ENCODE measurements around the gene LRP6. TPM values are rescaled to one million over a fixed set of nuclear protein-coding genes. Genes with fewer than 3 reads are reported as not detected.

Gene LRP6
- total RNA-seq, 1 experiment from 2014 or later: 28.1 TPM

- no peaks in the 10 kb centered on the region for H3K9me3 ChIP-seq (ENCODE audit: control insufficient read depth in 1 of 2, insufficient read depth in 1 of 2, low read depth in 1 of 2, low read length in 2 of 2)
- no peaks in the 10 kb centered on the region for H3K9me2 ChIP-seq (ENCODE audit: insufficient read depth)
- intact Hi-C loops (cut with micrococcal nuclease): no loop called here
- DNase-seq (ENCODE audit: low read depth, low spot score) (no peak), ATAC-seq (no peak)
- ChIA-PET CTCF (no interaction called here), POLR2A (no interaction called here), RAD21 (ENCODE audit: low non-redundant PET in 1 of 2, low total read pairs in 2 of 2, uncharacterized antibody in 2 of 2, unreplicated experiment in 2 of 2) (no interaction called here)
- H2AFZ ChIP-seq (ENCODE audit: low read depth, low read length, poor library complexity, severe bottlenecking): no peak overlapping the region
- no peaks in the 10 kb centered on the region for H3K27me3 ChIP-seq (ENCODE audit: insufficient read depth, low read length)
- H4K20me1 ChIP-seq (ENCODE audit: insufficient read depth): no peaks in the 10 kb centered on the region; the same call in 1 of the 2 replicates
- H3K4me2 ChIP-seq (ENCODE audit: low read length): no peak overlapping the region
- no peaks in the 10 kb centered on the region for H3K36me3 ChIP-seq (ENCODE audit: control insufficient read depth in 1 of 2, insufficient read depth in 2 of 2, low read length in 2 of 2)
- H3K4me3 ChIP-seq (replicated peaks in 1 of 2; ENCODE audit: low read depth in 1 of 2, low read length in 2 of 2): no peak overlapping the region
- no peak overlapping the region for H3K27ac ChIP-seq (ENCODE audit: low read depth, low read length)
- no peak overlapping the region for H3K9ac ChIP-seq (ENCODE audit: low read length)
- BruUV-seq (replicated peaks): no TSS peak
- H3K79me2 ChIP-seq (ENCODE audit: insufficient read depth, low read length): peaks cover 24% of the 10 kb centered on the region
- TF ChIP-seq POLR2AphosphoS5 (IDR thresholded peaks at IDR 0.05; ENCODE audit: low read depth, low read length): no peak
- no peak for TF ChIP-seq EZH2phosphoT487 (IDR thresholded peaks at IDR 0.05; ENCODE audit: borderline replicate concordance)
- TF ChIP-seq CTCF (IDR thresholded peaks at IDR 0.05 in 2 of 3, conservative IDR thresholded peaks at IDR 0.05 in 1 of 3; ENCODE audit: borderline replicate concordance in 1 of 3, insufficient read depth in 1 of 3, low read depth in 2 of 3, low read length in 2 of 3): no peak
- TF ChIP-seq ZNF274 (IDR thresholded peaks at IDR 0.05; ENCODE audit: low read depth, low read length): no peak
- no peak for TF ChIP-seq SIN3A (IDR thresholded peaks at IDR 0.05; ENCODE audit: low read depth)
- TF ChIP-seq SP1 (IDR thresholded peaks at IDR 0.05; ENCODE audit: low read depth): no peak
- no peak for TF ChIP-seq ZBTB33 (IDR thresholded peaks at IDR 0.05; ENCODE audit: extremely low read depth, insufficient replicate concordance, low read length)
- no peak for TF ChIP-seq RAD21 (IDR thresholded peaks at IDR 0.05; ENCODE audit: low read depth)
- no peak for TF ChIP-seq YY1 (IDR thresholded peaks at IDR 0.05; ENCODE audit: extremely low read depth, insufficient replicate concordance, low read depth, low read length)
- TF ChIP-seq SRF (IDR thresholded peaks at IDR 0.05; ENCODE audit: low read depth): no peak
- no peak for TF ChIP-seq CEBPB (IDR thresholded peaks at IDR 0.05; ENCODE audit: low read depth)
- no peak for TF ChIP-seq MAX (IDR thresholded peaks at IDR 0.05)
- no peak for TF ChIP-seq REST (IDR thresholded peaks at IDR 0.05; ENCODE audit: low read depth)
- no peak for TF ChIP-seq FOSL1 (IDR thresholded peaks at IDR 0.05; ENCODE audit: low read depth)
- no peak for TF ChIP-seq JUND (IDR thresholded peaks at IDR 0.05)
- no peak for TF ChIP-seq EZH2 (IDR thresholded peaks at IDR 0.05)
- no peaks in the 10 kb centered on the region for H3K4me1 ChIP-seq (ENCODE audit: control insufficient read depth in 1 of 2, insufficient read depth in 2 of 2, low read length in 2 of 2)
Measured at GRCh38 chr12:12214201-12214600, 52.6 kb downstream of the LRP6 start.

Data from HCT116 (cell line).